Adrenal gland (tissue), 12 donors: ENCODE measurements around the gene ASMTL. TPM values are rescaled to one million over a fixed set of nuclear protein-coding genes. Genes with fewer than 3 reads are reported as not detected.

ENCODE experiments used
- DNase-seq, 7 donors: peaks; one replicate each; pipeline ENCODE4 v3.0.0-alpha.2; 2019 to 2020
- H3K27ac ChIP-seq, 5 donors: fragments of 200-600 bp; sonication (generic) in 4 of 5; 1 replicate in 3 of 5; 2 replicates in 2 of 5; pipeline versions ENCODE4 v1.5.1 to v1.8.0; 2016 to 2020; ENCODE audit warnings: mild to moderate bottlenecking in 1 of 5
- H3K27me3 ChIP-seq: fragments of 200-600 bp; 2 replicates; pipeline ENCODE4 v1.8.0; 2021
- H3K36me3 ChIP-seq, 2 donors: fragments of 200-600 bp; replicated peaks in 1 of 2; 1 replicate in 1 of 2; 2 replicates in 1 of 2; pipeline versions ENCODE4 v1.5.1 to v1.8.0; 2018 to 2022
- H3K4me1 ChIP-seq, 2 donors: fragments of 200-600 bp; replicated peaks in 1 of 2; 1 replicate in 1 of 2; 2 replicates in 1 of 2; pipeline versions ENCODE4 v1.5.1 to v1.8.0; 2018 to 2021
- H3K4me3 ChIP-seq, 4 donors: fragments of 200-600 bp; sonication (generic) in 3 of 4; one replicate each; pipeline ENCODE4 v1.5.1; 2016 to 2018
- H3K9me3 ChIP-seq, 3 donors: fragments of 200-600 bp; sonication (generic) in 1 of 3; replicated peaks in 1 of 3; 1 replicate in 2 of 3; 2 replicates in 1 of 3; pipeline versions ENCODE4 v1.5.1 to v1.8.0; 2016 to 2021
- POLR2A ChIP-seq, 2 donors: fragments of 450-650 bp; IDR thresholded peaks; one replicate each; pipeline ENCODE4 v1.6.1; 2017; ENCODE audit warnings: antibody characterized with exemption in 2 of 2, mild to moderate bottlenecking in 2 of 2, moderate library complexity in 1 of 2
- whole genome bisulfite sequencing, 4 donors: extraction: QIAGEN DNeasy Blood & Tissue Kit in 2 of 4; methylation state at CpG; one replicate each; pipeline versions ENCODE4 v1.1.5 to v1.1.7; 2013 to 2017; 5-methylcytosine and 5-hydroxymethylcytosine counted together
- intact Hi-C, 2 donors: fragments of 100-400 bp; cut with DNase I; formaldehyde crosslinking; loops; one replicate each; pipeline versions ENCODE4 v1.14.1 to v1.15.0; 2022 to 2023
- polyA plus RNA-seq, 3 donors: library from polyadenylated mRNA; stranded (reverse); fragments of 200-250 nt in 2 of 3; fragments of 350-450 nt in 1 of 3; fragmentation: Illumina TruSeq in 1 of 3; extraction: RNeasy Lipid Tissue Mini Kit (QIAGEN cat#74804) in 1 of 3; gene quantifications; one replicate each; pipeline ENCODE4 v1.2.3, GENCODE V29; 2013 to 2014
- total RNA-seq, 9 donors: library from RNA; depleted of rRNA in 4 of 9; stranded (reverse); fragments of >200 nt in 4 of 9; fragments of 120-200 nt in 1 of 9; fragmentation: NEBNext Ultra II Directional in 1 of 9; extraction: Animal tissue kit (Norgen Biotek cat#: 25700) in 1 of 9; gene quantifications; one replicate each; pipeline versions ENCODE4 v1.1.0 to v1.2.4, GENCODE V29; 2013 to 2023
- TF ChIP-seq, protein P1 (sequence below), 6 experiments: fragments of 450-650 bp in 4 of 6; fragments of 200-600 bp in 2 of 6; sonication (generic) in 1 of 6; IDR thresholded peaks; 1 replicate in 5 of 6; 2 replicates in 1 of 6; pipeline versions ENCODE4 v1.5.1 to v1.8.0; 2016 to 2021; ENCODE audit warnings: antibody characterized with exemption in 6 of 6, mild to moderate bottlenecking in 2 of 6, moderate library complexity in 1 of 6
- donor health status: healthy with polysubstance abuse.
- donor health status: Bipolar disorder and iron deficiency.
- donor health status: DM: yes; HTN: yes; CAD: no.
- donor health status: DM: no; HTN: no; CAD: no.
- donor health status: DM: no; HTN: no; CAD: no.
- donor health status: DM: yes; HTN: yes; CAD: no.

ASMTL gene
- total and polyA plus RNA-seq, 12 donors: 7.9 to 35.5 (median 30.9) TPM

DNA sequence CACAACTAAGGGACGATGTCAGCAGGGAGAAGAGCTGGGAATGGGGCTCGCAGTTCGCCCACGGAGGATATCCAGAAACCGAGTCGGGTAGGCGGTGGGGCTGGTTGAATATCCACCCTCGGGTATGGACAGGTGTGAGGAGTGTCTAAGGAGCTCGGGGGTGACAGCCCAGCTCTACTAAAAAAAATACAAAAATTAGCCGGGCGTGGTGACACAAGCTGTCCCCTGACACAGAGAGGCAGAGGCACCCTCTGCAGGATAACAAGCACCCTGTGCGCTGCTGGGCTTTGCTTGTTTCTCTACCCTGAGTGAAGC is 12.2 kb upstream of the ASMTL start:
- Histone ChIP-seq H3K9me3 (no peaks in the 10 kb centered on the region), H3K27me3 (peaks cover 4% of the 10 kb centered on the region), H3K4me1 (no peaks in the 10 kb centered on the region), H3K27ac (no peak overlapping the region), H3K36me3 (no peaks in the 10 kb centered on the region), H3K4me3 (no peak overlapping the region)
- TF ChIP-seq, protein P1, sequence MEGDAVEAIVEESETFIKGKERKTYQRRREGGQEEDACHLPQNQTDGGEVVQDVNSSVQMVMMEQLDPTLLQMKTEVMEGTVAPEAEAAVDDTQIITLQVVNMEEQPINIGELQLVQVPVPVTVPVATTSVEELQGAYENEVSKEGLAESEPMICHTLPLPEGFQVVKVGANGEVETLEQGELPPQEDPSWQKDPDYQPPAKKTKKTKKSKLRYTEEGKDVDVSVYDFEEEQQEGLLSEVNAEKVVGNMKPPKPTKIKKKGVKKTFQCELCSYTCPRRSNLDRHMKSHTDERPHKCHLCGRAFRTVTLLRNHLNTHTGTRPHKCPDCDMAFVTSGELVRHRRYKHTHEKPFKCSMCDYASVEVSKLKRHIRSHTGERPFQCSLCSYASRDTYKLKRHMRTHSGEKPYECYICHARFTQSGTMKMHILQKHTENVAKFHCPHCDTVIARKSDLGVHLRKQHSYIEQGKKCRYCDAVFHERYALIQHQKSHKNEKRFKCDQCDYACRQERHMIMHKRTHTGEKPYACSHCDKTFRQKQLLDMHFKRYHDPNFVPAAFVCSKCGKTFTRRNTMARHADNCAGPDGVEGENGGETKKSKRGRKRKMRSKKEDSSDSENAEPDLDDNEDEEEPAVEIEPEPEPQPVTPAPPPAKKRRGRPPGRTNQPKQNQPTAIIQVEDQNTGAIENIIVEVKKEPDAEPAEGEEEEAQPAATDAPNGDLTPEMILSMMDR (IDR thresholded peaks at IDR 0.05): no peak
- no peak for TF ChIP-seq POLR2A (IDR thresholded peaks at IDR 0.05)
- DNase-seq: peak in 1 of 7 donors; percentile 19
- 75 to 85% (median 80%) methylated on average over 12 of the region's 12 CpGs for WGBS, 4 donors
- intact Hi-C loops: no loop called here

DNA sequence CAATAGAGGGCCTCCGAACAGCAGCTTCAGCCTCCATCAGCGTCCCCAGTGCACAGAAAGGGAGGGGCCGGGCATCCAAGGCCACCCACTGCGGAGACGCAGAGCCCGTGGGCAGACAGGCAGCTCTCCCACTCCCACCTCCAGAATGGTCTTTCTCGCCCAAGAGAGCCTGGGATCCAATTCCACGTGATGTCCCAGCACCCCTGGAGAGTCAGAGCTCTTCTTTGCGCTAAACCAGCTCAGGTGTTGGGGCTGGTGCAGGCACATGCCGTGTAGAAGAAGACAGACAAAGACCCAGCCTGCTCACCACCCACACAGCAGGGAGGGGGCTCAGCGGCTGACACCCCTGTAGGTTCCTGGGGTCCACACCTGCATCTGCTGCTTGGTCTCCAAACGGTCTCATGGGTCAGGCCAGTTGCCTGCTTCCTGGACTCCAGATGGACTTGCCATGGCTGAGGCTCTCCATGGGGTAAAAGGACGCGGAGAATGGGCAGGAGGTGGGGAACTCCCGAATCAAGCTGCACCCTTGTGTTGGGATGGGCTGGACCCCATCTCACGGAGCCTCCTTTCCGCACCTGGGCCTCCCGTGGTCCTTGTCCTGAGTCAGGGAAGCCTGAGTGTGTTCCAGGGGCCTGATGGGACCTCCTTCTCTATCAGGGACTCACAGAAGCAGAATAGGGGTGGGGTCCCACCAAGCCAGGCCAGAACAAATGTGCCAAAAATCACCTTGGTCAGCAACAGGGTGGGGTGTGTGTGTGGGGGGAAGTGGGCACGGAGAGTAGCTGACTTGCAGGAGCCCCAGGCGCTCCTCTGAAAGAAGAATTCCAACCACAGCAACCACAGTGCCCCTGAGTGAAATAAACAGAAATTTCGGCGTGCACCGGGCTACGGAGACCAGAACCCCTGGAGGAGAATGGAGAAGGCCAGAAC is 11.6 kb upstream of the ASMTL start:
- Histone ChIP-seq H3K27ac (no peak overlapping the region), H3K4me1 (no peaks in the 10 kb centered on the region), H3K4me3 (no peak overlapping the region), H3K36me3 (no peaks in the 10 kb centered on the region), H3K9me3 (no peaks in the 10 kb centered on the region), H3K27me3 (peaks cover 4% of the 10 kb centered on the region)
- 71 to 86% (median 82%) methylated on average over 18 to 24 of the region's 24 CpGs for WGBS, 4 donors
- intact Hi-C loops: no loop called here
- peak in 3 of 7 donors; percentile 11 to 42 (median 16) for DNase-seq
- TF ChIP-seq, protein P1 (IDR thresholded peaks at IDR 0.05): no peak
- TF ChIP-seq POLR2A (IDR thresholded peaks at IDR 0.05): no peak

DNA sequence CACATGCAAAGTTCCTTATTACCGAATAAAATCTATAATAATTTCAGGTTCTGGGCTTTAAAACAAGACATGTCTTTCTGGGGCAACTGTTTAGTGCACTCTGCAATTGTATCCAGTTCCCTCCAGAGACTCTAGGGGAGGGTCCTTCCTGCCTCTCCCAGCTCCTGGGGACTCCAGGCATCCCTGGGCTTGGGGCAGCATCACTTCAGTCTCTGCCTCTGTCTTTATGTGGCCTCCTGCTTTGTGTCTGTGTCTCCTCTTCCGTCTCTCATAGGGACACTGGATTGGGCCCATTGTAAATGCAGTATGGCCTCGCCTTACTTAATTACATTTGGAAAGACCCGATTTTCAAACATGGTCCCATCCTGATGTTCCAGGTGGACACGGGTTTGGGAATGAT is 10.9 kb upstream of the ASMTL start:
- H3K27me3 ChIP-seq: peaks cover 4% of the 10 kb centered on the region
- no peak overlapping the region for H3K4me3 ChIP-seq
- H3K27ac ChIP-seq: peak overlapping the region in 3 of 5 donors; percentile 4 to 59 (median 25)
- peak in 4 of 7 donors; percentile 1 to 27 (median 7) for DNase-seq
- no peaks in the 10 kb centered on the region for H3K4me1 ChIP-seq
- H3K36me3 ChIP-seq: no peaks in the 10 kb centered on the region
- H3K9me3 ChIP-seq: no peaks in the 10 kb centered on the region
- TF ChIP-seq, protein P1 (IDR thresholded peaks at IDR 0.05): no peak
- no peak for TF ChIP-seq POLR2A (IDR thresholded peaks at IDR 0.05)
- 81 to 90% (median 84%) methylated on average over 5 of the region's 5 CpGs for WGBS, 4 donors
- intact Hi-C loops: no loop called here

DNA sequence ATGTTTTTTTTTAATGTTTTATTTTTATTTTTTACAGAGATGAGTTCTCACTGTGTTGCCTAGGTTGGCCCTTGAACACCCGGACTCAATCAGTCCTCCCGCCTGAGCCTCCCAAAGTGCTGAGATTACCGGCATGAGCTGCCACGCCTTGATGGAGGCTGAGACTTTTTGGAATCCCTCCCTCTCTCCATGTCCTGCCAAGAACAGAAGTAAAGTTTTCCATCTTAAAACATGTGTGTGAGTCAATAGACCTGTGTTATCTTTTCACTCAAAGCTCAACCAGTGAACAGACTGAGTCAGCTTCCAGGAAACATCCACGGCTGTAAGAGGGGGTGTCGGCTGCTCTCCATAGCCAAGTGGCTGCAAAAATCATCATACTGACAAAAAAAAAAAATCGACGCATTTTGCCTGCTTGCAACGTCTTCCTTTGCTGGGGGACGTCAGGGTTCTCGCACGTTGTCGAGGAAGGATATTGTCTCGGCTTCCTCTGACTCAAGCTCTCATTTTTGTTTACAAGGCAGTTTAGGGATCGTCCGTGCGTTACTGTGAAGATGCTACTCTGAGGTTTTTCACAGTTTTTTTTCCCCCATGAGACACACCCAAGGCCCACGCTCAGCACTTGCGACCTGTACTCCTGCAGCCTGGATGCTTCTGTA is 10.0 kb upstream of the ASMTL start:
- Histone ChIP-seq H3K9me3 (no peaks in the 10 kb centered on the region), H3K36me3 (no peaks in the 10 kb centered on the region), H3K4me3 (no peak overlapping the region), H3K27ac (peak overlapping the region in 2 of 5 donors; percentile 25 to 59), H3K4me1 (no peaks in the 10 kb centered on the region), H3K27me3 (peaks cover 4% of the 10 kb centered on the region)
- TF ChIP-seq, protein P1 (IDR thresholded peaks at IDR 0.05): no peak
- TF ChIP-seq POLR2A (IDR thresholded peaks at IDR 0.05): no peak
- intact Hi-C loops: no loop called here
- peak; percentile 16 to 64 (median 55) for DNase-seq
- WGBS, 4 donors: 56 to 66% (median 64%) methylated on average over 19 of the region's 19 CpGs
